Cardiac muscle cell (in vitro differentiated cells and primary cell): Measurements from ENCODE around the gene AGPAT2. TPM values are rescaled to one million over a fixed set of nuclear protein-coding genes. Genes with fewer than 3 reads are reported as not detected.

Experiments used
- DNase-seq, 2 donors: peaks; one replicate each; pipeline versions ENCODE4 v3.0.0 to v3.0.0-alpha.2; 2010 to 2017; ENCODE audit warnings: low read depth in 1 of 2, low spot score in 1 of 2
- H3K27ac ChIP-seq: fragments of 200-600 bp; sonication (generic); 2 replicates; pipeline ENCODE4 v1.5.1; 2016
- H3K27me3 ChIP-seq: fragments of 200-600 bp; sonication (generic); 2 replicates; pipeline ENCODE4 v1.6.0; 2016; ENCODE audit warnings: control low read depth
- H3K36me3 ChIP-seq: fragments of 200-600 bp; sonication (generic); 2 replicates; pipeline ENCODE4 v1.5.1; 2016; ENCODE audit warnings: control low read depth
- H3K4me1 ChIP-seq: fragments of 200-600 bp; sonication (generic); 2 replicates; pipeline ENCODE4 v1.8.1; 2017; ENCODE audit warnings: low read depth, mild to moderate bottlenecking, mixed run types
- H3K4me3 ChIP-seq: fragments of 200-600 bp; sonication (generic); 2 replicates; pipeline ENCODE4 v1.5.1; 2016; ENCODE audit warnings: mild to moderate bottlenecking
- H3K9me3 ChIP-seq: fragments of 200-600 bp; sonication (generic); 2 replicates; pipeline ENCODE4 v1.5.1; 2017; ENCODE audit warnings: low read depth, mild to moderate bottlenecking, control low read depth
- CTCF ChIP-seq: IDR thresholded peaks from 2 replicates; pipeline ENCODE4 v1.5.1; 2012; ENCODE audit warnings: low read depth, mild to moderate bottlenecking, low read length
- polyA plus RNA-seq: library from polyadenylated mRNA; unstranded; fragments of >200 nt; fragmentation: Nextera tagmentation; extraction: Ambion mirVana; gene quantifications from 2 replicates; pipeline ENCODE4 v1.2.1, GENCODE V29; 2016
- total RNA-seq: library from RNA; depleted of rRNA; stranded (reverse); fragments of >200 nt; gene quantifications from 2 replicates; pipeline ENCODE4 v1.2.3, GENCODE V29; 2016

Gene AGPAT2
- total and polyA plus RNA-seq, 2 experiments from 2014 or later, result 72.5 to 103 TPM

- DNase-seq, result peak in 1 of 2 donors; percentile 64
- Histone ChIP-seq H3K4me1 (no peaks in the 10 kb centered on the region), H3K27me3 (no peaks in the 10 kb centered on the region), H3K9me3 (no peaks in the 10 kb centered on the region), H3K36me3 (no peaks in the 10 kb centered on the region), H3K4me3 (no peak overlapping the region), H3K27ac (no peak overlapping the region)
- no peak for TF ChIP-seq CTCF
These were observed 7.8 kb downstream of the AGPAT2 start for GRCh38 chr9:136679431-136679941.

DNA sequence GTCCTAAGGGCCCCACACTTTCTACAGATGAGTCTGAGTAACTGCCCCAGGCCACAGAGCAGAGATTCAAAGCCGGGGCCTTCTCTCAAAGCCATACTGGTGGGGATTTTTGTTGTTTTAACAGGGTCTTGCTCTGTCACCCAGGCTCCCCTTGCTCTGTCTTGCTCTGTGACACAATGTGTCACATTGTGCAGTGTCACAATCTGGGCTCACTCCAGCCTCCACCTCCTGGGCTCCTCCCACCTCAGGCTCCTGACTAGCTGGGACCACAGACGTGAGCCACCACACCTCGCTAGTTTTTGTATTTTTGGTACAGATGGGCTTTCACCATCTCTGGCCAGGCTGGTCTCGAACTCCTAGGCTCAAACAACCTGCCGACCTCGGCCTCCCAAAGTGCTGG, 8.6 kb downstream of the AGPAT2 start:
- Histone ChIP-seq H3K27ac (no peak overlapping the region), H3K4me1 (no peaks in the 10 kb centered on the region), H3K9me3 (no peaks in the 10 kb centered on the region), H3K4me3 (no peak overlapping the region), H3K36me3 (no peaks in the 10 kb centered on the region), H3K27me3 (no peaks in the 10 kb centered on the region)
- TF ChIP-seq CTCF, result no peak
- no peak for DNase-seq

- no peak for DNase-seq
These were observed 9.2 kb downstream of the AGPAT2 start for GRCh38 chr9:136678034-136678433.

GRCh38 chr9:136676920-136677686, 10.2 kb downstream of the AGPAT2 start:
- TF ChIP-seq CTCF, result no peak
- H3K4me1 ChIP-seq, result no peaks in the 10 kb centered on the region
- DNase-seq, result no peak
- H3K9me3 ChIP-seq, result no peaks in the 10 kb centered on the region
- H3K27me3 ChIP-seq, result no peaks in the 10 kb centered on the region
- H3K27ac ChIP-seq, result no peak overlapping the region
- H3K4me3 ChIP-seq, result no peak overlapping the region
- H3K36me3 ChIP-seq, result no peaks in the 10 kb centered on the region

More at GRCh38 chr9:136678034-136678433, 9.2 kb downstream of the AGPAT2 start:
- Histone ChIP-seq H3K4me3 (no peak overlapping the region), H3K27ac (no peak overlapping the region), H3K4me1 (no peaks in the 10 kb centered on the region), H3K9me3 (no peaks in the 10 kb centered on the region), H3K27me3 (no peaks in the 10 kb centered on the region), H3K36me3 (no peaks in the 10 kb centered on the region)
- no peak for TF ChIP-seq CTCF

- DNase-seq, result no peak
- H3K36me3 ChIP-seq, result no peaks in the 10 kb centered on the region
- no peak for TF ChIP-seq CTCF
- H3K27ac ChIP-seq, result no peak overlapping the region
- H3K4me1 ChIP-seq, result no peaks in the 10 kb centered on the region
- no peak overlapping the region for H3K4me3 ChIP-seq
- no peaks in the 10 kb centered on the region for H3K9me3 ChIP-seq
- H3K27me3 ChIP-seq, result no peaks in the 10 kb centered on the region
These were observed 10.9 kb downstream of the AGPAT2 start for GRCh38 chr9:136676297-136676794.
